Ishikawa (cell line): ENCODE results near the gene ERMP1.

ENCODE experiments used
- CEBPB ChIP-seq: IDR thresholded peaks from 2 replicates; pipeline ENCODE4 v1.6.1; 2012
- CREB1 ChIP-seq: IDR thresholded peaks from 2 replicates; pipeline ENCODE4 v1.6.1; 2012; ENCODE audit warnings: low read depth
- EGR1 ChIP-seq: IDR thresholded peaks from 2 replicates; pipeline ENCODE4 v1.6.1; 2012
- EP300 ChIP-seq: IDR thresholded peaks from 2 replicates; pipeline ENCODE4 v1.6.1; 2012; ENCODE audit warnings: borderline replicate concordance
- FOXM1 ChIP-seq: IDR thresholded peaks from 2 replicates; pipeline ENCODE4 v1.6.1; 2012; ENCODE audit warnings: low read depth, borderline replicate concordance
- MAX ChIP-seq: IDR thresholded peaks from 2 replicates; pipeline ENCODE4 v1.6.1; 2012
- NFIC ChIP-seq: IDR thresholded peaks from 2 replicates; pipeline ENCODE4 v1.6.1; 2012
- RAD21 ChIP-seq: IDR thresholded peaks from 2 replicates; pipeline ENCODE4 v1.6.1; 2012; ENCODE audit warnings: low read depth
- REST ChIP-seq: IDR thresholded peaks from 2 replicates; pipeline ENCODE4 v1.6.1; 2012; ENCODE audit warnings: low read depth, mild to moderate bottlenecking
- TAF1 ChIP-seq: IDR thresholded peaks from 2 replicates; pipeline ENCODE4 v1.6.1; 2012; ENCODE audit warnings: low read depth, mild to moderate bottlenecking
- TCF12 ChIP-seq: IDR thresholded peaks from 2 replicates; pipeline ENCODE4 v1.6.1; 2012; ENCODE audit warnings: low read depth
- TEAD4 ChIP-seq: IDR thresholded peaks from 2 replicates; pipeline ENCODE4 v1.6.1; 2012
- USF1 ChIP-seq: IDR thresholded peaks from 2 replicates; pipeline ENCODE4 v1.6.1; 2012
- YY1 ChIP-seq: IDR thresholded peaks from 2 replicates; pipeline ENCODE4 v1.6.1; 2012; ENCODE audit warnings: low read depth
- ZBTB7A ChIP-seq: IDR thresholded peaks from 2 replicates; pipeline ENCODE4 v1.6.1; 2012; ENCODE audit warnings: low read depth

ERMP1 gene

GRCh38 chr9:5748438-5748837 is 84.5 kb downstream of the ERMP1 start:
- TF ChIP-seq TAF1 (no peak), CREB1 (no peak), REST (no peak), MAX (no peak), YY1 (no peak), FOXM1 (no peak), EP300 (no peak), USF1 (no peak), CEBPB (no peak), RAD21 (no peak), ZBTB7A (no peak), EGR1 (no peak), NFIC (no peak), TEAD4 (no peak)

GRCh38 chr9:5743109-5743508 is 89.8 kb downstream of the ERMP1 start:
- TF ChIP-seq USF1 (no peak), EP300 (no peak), TAF1 (no peak), RAD21 (no peak), NFIC (no peak), EGR1 (no peak), ZBTB7A (no peak), CEBPB (no peak), FOXM1 (no peak), REST (no peak), TEAD4 (no peak), CREB1 (no peak), MAX (no peak), TCF12 (no peak), YY1 (no peak)

GRCh38 chr9:5736563-5737346 is 96.2 kb downstream of the ERMP1 start:
- TF ChIP-seq NFIC, result no peak
- TF ChIP-seq MAX, result no peak
- TF ChIP-seq REST, result no peak
- TF ChIP-seq FOXM1, result no peak
- TF ChIP-seq EP300, result no peak
- no peak for TF ChIP-seq TAF1
- no peak for TF ChIP-seq TEAD4

GRCh38 chr9:5735072-5735471 is 97.8 kb downstream of the ERMP1 start:
- TF ChIP-seq TCF12 (no peak), EP300 (no peak), RAD21 (no peak), YY1 (no peak), EGR1 (no peak), NFIC (no peak), TEAD4 (no peak), CREB1 (no peak), USF1 (no peak)
